Aorta (tissue), 5 donors: ENCODE results near the gene SYNPO. TPM values are rescaled to one million over a fixed set of nuclear protein-coding genes. Genes with fewer than 3 reads are reported as not detected.

ENCODE experiments used
- ATAC-seq: fragments of 200-7000 bp; cut with Tn5 transposase; one replicate; pipeline ENCODE4 v1.9.1; 2022; ENCODE audit warnings: moderate library complexity; ENCODE audit not compliant: low FRiP score
- DNase-seq, 2 donors: peaks; one replicate each; pipeline ENCODE4 v3.0.0-alpha.2; 2020
- H3K27ac ChIP-seq, 2 donors: one replicate each; pipeline ENCODE4 v1.5.1; 2013; ENCODE audit warnings: low read length in 2 of 2, mild to moderate bottlenecking in 2 of 2, moderate library complexity in 2 of 2, control low read depth in 1 of 2, inconsistent platforms in 1 of 2, low read depth in 1 of 2
- H3K27me3 ChIP-seq, 2 donors: one replicate each; pipeline ENCODE4 v1.6.1; 2013; ENCODE audit warnings: control low read depth in 1 of 2, low read length in 1 of 2, mild to moderate bottlenecking in 1 of 2, moderate library complexity in 1 of 2; ENCODE audit not compliant: insufficient read depth in 2 of 2, control insufficient read depth in 1 of 2
- H3K36me3 ChIP-seq, 2 donors: one replicate each; pipeline ENCODE4 v1.6.1; 2013; ENCODE audit warnings: control low read depth in 1 of 2, low read length in 1 of 2, mild to moderate bottlenecking in 1 of 2; ENCODE audit not compliant: insufficient read depth in 2 of 2, control insufficient read depth in 1 of 2
- H3K4me1 ChIP-seq, 2 donors: one replicate each; pipeline ENCODE4 v1.6.1; 2013; ENCODE audit warnings: low read length in 2 of 2, control low read depth in 1 of 2, mild to moderate bottlenecking in 1 of 2, moderate library complexity in 1 of 2; ENCODE audit not compliant: insufficient read depth in 2 of 2, control insufficient read depth in 1 of 2
- H3K4me3 ChIP-seq, 2 donors: one replicate each; pipeline ENCODE4 v1.5.1; 2013; ENCODE audit warnings: low read length in 2 of 2, control low read depth in 1 of 2, mild to moderate bottlenecking in 1 of 2
- H3K9me3 ChIP-seq: one replicate; pipeline ENCODE4 v1.6.1; 2013; ENCODE audit warnings: mild to moderate bottlenecking, low read length; ENCODE audit not compliant: control insufficient read depth
- WGBS, 2 donors: extraction: QIAGEN DNeasy Blood & Tissue Kit; methylation state at CpG; one replicate each; pipeline ENCODE4 v1.1.7; 2013; 5-methylcytosine and 5-hydroxymethylcytosine counted together
- intact Hi-C, 2 donors: fragments of 100-400 bp; cut with DNase I; formaldehyde crosslinking; loops; one replicate each; pipeline versions ENCODE4 v1.14.2 to v1.15.0; 2022
- polyA plus RNA-seq, 2 donors: library from polyadenylated mRNA; stranded (reverse); fragments of 200-250 nt; gene quantifications; one replicate each; pipeline ENCODE4 v1.2.3, GENCODE V29; 2013
- total RNA-seq, 2 donors: library from RNA; stranded (reverse); fragmentation: NEBNext Ultra II Directional; extraction: Animal tissue kit (Norgen Biotek cat#: 25700); gene quantifications; one replicate each; pipeline ENCODE4 v1.2.1, GENCODE V29; 2021
- donor health status: healthy with polysubstance abuse.
- donor health status: Bipolar disorder and iron deficiency.
- donor health status: DM: no; HTN: no; CAD: no.
- donor health status: DM: no; HTN: no; CAD: no.
- donor health status: DM: yes; HTN: yes; CAD: no.

The SYNPO gene
- total and polyA plus RNA-seq, 4 donors, result 228 to 486 (median 403) TPM

GRCh38 chr5:150598006-150598405 lies 42.5 kb upstream of the SYNPO start:
- ATAC-seq (no peak), DNase-seq (peak; percentile 41 to 69)
- H3K4me1 ChIP-seq, result peaks cover 4 to 6% of the 10 kb centered on the region in 2 donors
- 6% methylated on average over 10 of the region's 10 CpGs for WGBS, 2 donors
- H3K9me3 ChIP-seq, result no peaks in the 10 kb centered on the region
- no peak overlapping the region for H3K4me3 ChIP-seq
- no peaks in the 10 kb centered on the region for H3K36me3 ChIP-seq
- H3K27ac ChIP-seq, result peak overlapping the region; percentile 76 to 78
- H3K27me3 ChIP-seq, result no peaks in the 10 kb centered on the region
- intact Hi-C loops, result no loop called here

GRCh38 chr5:150598821-150599273 lies 41.6 kb upstream of the SYNPO start:
- DNase-seq (peak; percentile 52 to 70), ATAC-seq (no peak)
- H3K4me1 ChIP-seq, result peaks cover 4 to 6% of the 10 kb centered on the region in 2 donors

GRCh38 chr5:150599281-150599680 lies 41.2 kb upstream of the SYNPO start:
- H3K4me1 ChIP-seq, result peaks cover 4 to 6% of the 10 kb centered on the region in 2 donors
- H3K9me3 ChIP-seq, result no peaks in the 10 kb centered on the region
- peak overlapping the region; percentile 84 to 95 for H3K27ac ChIP-seq
- DNase-seq (peak; percentile 34 to 67), ATAC-seq (no peak)
- intact Hi-C loops, result no loop called here
- no peaks in the 10 kb centered on the region for H3K27me3 ChIP-seq
- no peak overlapping the region for H3K4me3 ChIP-seq
- 48 to 50% methylated on average over 5 of the region's 5 CpGs for WGBS, 2 donors
- no peaks in the 10 kb centered on the region for H3K36me3 ChIP-seq

More at GRCh38 chr5:150598821-150599273, 41.6 kb upstream of the SYNPO start:
- Histone ChIP-seq H3K27me3 (no peaks in the 10 kb centered on the region), H3K9me3 (no peaks in the 10 kb centered on the region), H3K4me3 (no peak overlapping the region), H3K36me3 (no peaks in the 10 kb centered on the region), H3K27ac (peak overlapping the region; percentile 84 to 95)
- WGBS, 2 donors, result 15 to 23% methylated on average over 11 to 12 of the region's 12 CpGs
- intact Hi-C loops, result no loop called here

GRCh38 chr5:150599917-150600511 lies 40.4 kb upstream of the SYNPO start:
- 6 to 8% methylated on average over 11 of the region's 11 CpGs for WGBS, 2 donors
- H3K9me3 ChIP-seq, result no peaks in the 10 kb centered on the region
- ATAC-seq (peak; percentile 71), DNase-seq (peak; percentile 94 to 98)
- H3K36me3 ChIP-seq, result no peaks in the 10 kb centered on the region
- peaks cover 0 to 4% of the 10 kb centered on the region in 2 donors for H3K4me1 ChIP-seq
- intact Hi-C loops, result loop anchor here in 1 of 2 donors (5.0 kb wide), 1 partner anchor 42 kb away; the partner anchor contains the start of gene SYNPO
- no peaks in the 10 kb centered on the region for H3K27me3 ChIP-seq
- peak overlapping the region; percentile 84 to 95 for H3K27ac ChIP-seq
- no peak overlapping the region for H3K4me3 ChIP-seq

GRCh38 chr5:150600616-150601490 lies 39.6 kb upstream of the SYNPO start:
- Histone ChIP-seq H3K27me3 (no peaks in the 10 kb centered on the region), H3K27ac (peak overlapping the region; percentile 84 to 98), H3K4me3 (peak overlapping the region in 1 of 2 donors; percentile 21), H3K9me3 (no peaks in the 10 kb centered on the region), H3K4me1 (peaks cover 0 to 4% of the 10 kb centered on the region in 2 donors), H3K36me3 (no peaks in the 10 kb centered on the region)
- DNase-seq (peak; percentile 61 to 79), ATAC-seq (peak; percentile 51)
- intact Hi-C loops, result loop anchor here in 1 of 2 donors (5.0 kb wide), 1 partner anchor 41 kb away; the partner anchor contains the start of gene SYNPO
- WGBS, 2 donors, result 4 to 7% methylated on average over 21 to 25 of the region's 25 CpGs

GRCh38 chr5:150601491-150602345 lies 38.7 kb upstream of the SYNPO start:
- 8 to 13% methylated on average over 16 of the region's 16 CpGs for WGBS, 2 donors
- no peaks in the 10 kb centered on the region for H3K27me3 ChIP-seq
- DNase-seq (peak; percentile 30 to 55), ATAC-seq (no peak)
- H3K4me1 ChIP-seq, result peaks cover 0 to 4% of the 10 kb centered on the region in 2 donors
- intact Hi-C loops, result loop anchor here in 1 of 2 donors (5.0 kb wide), 1 partner anchor 41 kb away; the partner anchor contains the start of gene SYNPO
- H3K4me3 ChIP-seq, result no peak overlapping the region
- no peaks in the 10 kb centered on the region for H3K9me3 ChIP-seq
- H3K36me3 ChIP-seq, result no peaks in the 10 kb centered on the region
- peak overlapping the region; percentile 74 to 98 for H3K27ac ChIP-seq

GRCh38 chr5:150603052-150603451 lies 37.4 kb upstream of the SYNPO start:
- H3K27ac ChIP-seq, result peak overlapping the region; percentile 74 to 85
- peaks cover 0 to 4% of the 10 kb centered on the region in 2 donors for H3K4me1 ChIP-seq
- no peaks in the 10 kb centered on the region for H3K9me3 ChIP-seq
- ATAC-seq (no peak), DNase-seq (peak; percentile 43 to 59)
- no peak overlapping the region for H3K4me3 ChIP-seq
- H3K27me3 ChIP-seq, result no peaks in the 10 kb centered on the region
- intact Hi-C loops, result loop anchor here in 1 of 2 donors (5.0 kb wide), 1 partner anchor 39 kb away; the partner anchor contains the start of gene SYNPO
- H3K36me3 ChIP-seq, result no peaks in the 10 kb centered on the region
- 0 to 17% methylated on average over 3 to 4 of the region's 4 CpGs for WGBS, 2 donors

- Histone ChIP-seq H3K9me3 (no peaks in the 10 kb centered on the region), H3K4me1 (peaks cover 0 to 4% of the 10 kb centered on the region in 2 donors), H3K27ac (peak overlapping the region; percentile 74 to 85), H3K36me3 (no peaks in the 10 kb centered on the region), H3K4me3 (no peak overlapping the region), H3K27me3 (no peaks in the 10 kb centered on the region)
- DNase-seq, result peak; percentile 17 to 31
- ATAC-seq, result no peak
- intact Hi-C loops, result loop anchor here in 1 of 2 donors (5.0 kb wide), 1 partner anchor 39 kb away; the partner anchor contains the start of gene SYNPO
- WGBS, 2 donors, result 15 to 25% methylated on average over 3 of the region's 3 CpGs
These were observed 37.0 kb upstream of the SYNPO start for GRCh38 chr5:150603491-150603890.
